Heart left ventricle (tissue), 13 donors: Measurements from ENCODE around the gene SLC25A43.

Experiments used
- CTCF ChIP-seq, 12 donors: fragments of 200-600 bp; sonication (generic) in 4 of 12; IDR thresholded peaks; one replicate each; pipeline versions ENCODE4 v1.5.0 to v1.8.0; 2018 to 2022; ENCODE audit warnings: antibody characterized with exemption in 12 of 12, mild to moderate bottlenecking in 5 of 12
- POLR2A ChIP-seq, 2 donors: fragments of 450-650 bp; IDR thresholded peaks; one replicate each; pipeline ENCODE4 v1.6.1; 2017; ENCODE audit warnings: antibody characterized with exemption in 2 of 2, mild to moderate bottlenecking in 2 of 2, moderate library complexity in 2 of 2
- donor health status: ischemic (EF 13 %, LVEDD 7.1; RV severe dilation, severe dysfunction).
- donor health status: DM: no; HTN: yes; CAD: no.
- donor health status: DM: no; HTN: no; CAD: no.
- donor health status: ischemic (EF 25% LVEDD 6.9; RV normal size, moderate dysfunction).
- donor health status: ischemic (EF 25% LVEDD 5.7; RV mildly dilated, moderate dysfunction).
- donor health status: ischemic (EF 35%, LVEDD 5.7; RV mildly dilated, moderate dysfunction).
- donor health status: nonischemic (EF 11% LVEDD 7.7; RV severe dilation, severe dysfunction).
- donor health status: DM: yes; HTN: yes; CAD: no.
- donor health status: PGD.
- donor health status: ischemic (EF 29% LVEDD 5.4; RV normal size, mild dysfunction).
- donor health status: nonischemic (EF 23%, LVEDD 6.1; RV moderate dilation, normal function).

DNA sequence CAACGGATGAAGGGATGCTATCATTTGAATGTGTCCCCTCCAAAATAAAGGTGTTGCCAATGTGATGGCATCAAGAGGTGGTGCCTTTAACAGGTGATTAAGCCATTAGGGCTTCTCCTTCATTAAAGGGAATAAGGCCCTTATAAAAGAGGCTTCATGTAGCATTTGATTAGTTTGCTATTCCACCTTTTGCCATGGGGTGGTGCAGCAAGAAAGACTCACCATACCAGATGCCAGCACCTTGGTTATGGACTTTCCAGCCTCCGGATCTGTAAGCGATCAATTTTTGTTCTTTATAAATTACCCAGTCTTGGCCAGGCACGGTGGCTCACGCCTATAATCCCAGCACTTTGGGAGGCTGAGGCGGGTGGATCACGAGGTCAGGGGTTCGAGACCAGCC, 7.9 kb upstream of the SLC25A43 start:
- TF ChIP-seq CTCF (IDR thresholded peaks at IDR 0.05) (no peak), POLR2A (IDR thresholded peaks at IDR 0.05) (no peak)
